Cardiac septum (tissue), 1 donor: ENCODE results near the gene ALG8. TPM values are rescaled to one million over a fixed set of nuclear protein-coding genes. Genes with fewer than 3 reads are reported as not detected.
"Not testable (repeated sequence)": the region's sequence is repeated elsewhere in the genome, so short reads cannot be mapped to it uniquely, and the experiment has no call there.

ENCODE experiments used
- DNase-seq: peaks from one replicate; pipeline ENCODE4 v3.0.0-alpha.2; 2020; ENCODE audit warnings: low spot score
- intact Hi-C: fragments of 100-400 bp; cut with DNase I; formaldehyde crosslinking; loops from one replicate; pipeline ENCODE4 v1.14.0; 2022
- long read RNA-seq: library from polyadenylated mRNA; unstranded; transcript quantifications from one replicate; pipeline ENCODE4 v2.0.0, GENCODE V29; 2021
- total RNA-seq: library from RNA; stranded (reverse); fragmentation: NEBNext Ultra II Directional; extraction: Animal tissue kit (Norgen Biotek cat#: 25700); gene quantifications from one replicate; pipeline ENCODE4 v1.2.1, GENCODE V29; 2021
- donor health status: DM: no; HTN: no; CAD: no.

ALG8 gene
- 15.4 TPM for total RNA-seq
- long read RNA-seq, transcript ALG8-201 (13 exons, 1,675 nt) = major isoform, 8 of 14 reads
- long read RNA-seq, partial matches to known transcripts = 1 of 14 reads
- long read RNA-seq, other reads (novel, unspliced or antisense) = 4 of 14 reads

DNA sequence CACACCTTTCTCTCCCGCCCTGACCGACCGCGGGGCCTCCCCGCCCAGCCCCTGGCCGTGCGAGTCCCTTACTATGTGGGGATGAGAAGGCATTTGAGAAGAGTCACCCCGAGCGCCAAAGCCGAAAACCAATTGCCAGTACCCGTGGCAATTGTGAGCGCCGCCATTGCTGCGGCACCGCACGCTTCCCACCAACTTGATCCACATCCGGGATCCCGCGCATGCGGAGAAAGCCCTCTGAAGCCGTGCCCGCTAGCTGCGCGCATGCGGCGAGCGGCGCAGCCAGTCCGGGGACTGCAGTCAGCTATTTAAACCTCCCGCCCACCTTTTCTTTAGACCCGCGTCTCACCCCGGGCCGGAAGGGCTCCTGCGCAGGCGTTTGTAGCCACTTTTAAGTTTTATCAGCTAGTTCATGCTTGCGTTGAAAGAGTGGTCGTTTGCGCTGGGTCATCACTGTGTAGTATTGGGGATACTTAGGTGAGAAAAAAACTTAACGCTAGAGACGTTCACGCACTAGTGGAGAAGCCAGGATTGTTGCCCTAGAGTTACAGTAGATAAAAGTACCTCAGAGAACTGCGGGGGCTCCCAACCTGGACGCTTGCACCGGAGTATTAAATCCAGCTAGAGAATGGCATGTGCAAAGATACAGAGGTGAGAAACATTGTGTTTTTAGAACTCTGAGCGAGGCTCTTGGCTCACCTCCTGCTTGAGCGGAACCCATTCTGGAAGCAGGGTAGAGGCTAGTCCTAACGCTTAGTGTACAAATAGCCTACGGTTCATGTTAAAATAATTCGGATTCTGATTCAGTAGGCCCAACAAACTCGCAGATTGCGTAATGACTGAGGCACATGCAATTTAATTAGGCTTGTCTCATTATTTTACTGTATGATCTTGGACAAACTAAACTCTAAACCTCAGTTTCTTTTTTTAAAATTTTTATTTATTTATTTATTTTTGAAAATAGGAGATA is at the start of gene ALG8:
ALG8 (minus strand) TSS at position 205 of the 970 bp plus-strand sequence; CDS start at position 167, 38 bp downstream.
- intact Hi-C loops = loop anchor here (5.0 kb wide), 3 partner anchors 48 to 278 kb away; partner anchors contain the start of genes GAB2, KCTD21 and USP35

DNA sequence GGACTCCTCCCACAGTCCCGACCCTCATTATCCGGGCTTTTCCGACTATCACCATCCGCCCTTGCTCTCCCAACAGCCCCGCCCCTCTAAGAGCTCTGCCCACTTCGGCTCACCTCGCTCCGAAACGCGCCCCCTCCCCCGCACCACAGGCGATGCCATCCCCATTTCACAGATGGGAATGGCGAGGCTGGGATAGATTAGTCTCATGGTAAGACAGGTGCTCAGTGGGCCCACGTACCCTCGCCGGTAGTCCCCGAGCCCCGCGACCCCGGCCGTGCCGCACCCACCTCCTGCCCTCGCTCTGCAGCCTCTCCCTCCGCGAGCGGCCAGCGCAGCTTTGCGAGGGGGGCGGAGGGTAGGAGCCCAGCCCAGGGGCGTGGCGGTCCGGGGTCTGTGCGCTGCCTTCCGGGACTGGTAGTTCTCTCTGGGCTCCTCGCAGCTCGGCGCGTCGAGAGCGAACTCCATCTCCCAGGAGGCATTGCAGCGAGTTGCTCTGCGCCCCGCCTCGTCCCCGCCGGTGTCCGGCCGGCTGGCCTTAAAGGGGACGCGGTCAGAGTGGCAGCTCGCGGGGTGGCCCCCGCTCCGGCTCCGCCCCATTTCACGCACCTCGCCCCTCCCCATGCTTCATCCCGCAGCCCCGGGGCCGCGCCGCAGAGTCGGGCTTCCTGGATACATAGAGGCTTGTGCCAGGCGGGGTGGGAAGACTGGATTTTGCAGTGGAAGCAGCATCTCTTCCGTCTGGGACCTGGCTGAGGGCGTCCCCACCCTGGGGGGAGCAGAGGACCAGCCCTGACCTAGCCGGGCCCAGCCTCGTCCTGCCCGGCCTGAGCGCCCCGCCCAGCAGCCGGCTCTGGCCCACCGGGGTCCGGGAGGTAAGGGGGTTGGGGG is 49.1 kb upstream of the ALG8 start, which contains the start of the genes KCTD21 and USP35:
KCTD21 (minus strand) TSS at position 341 of the 888 bp plus-strand sequence. CDS start 14,072 bp downstream, outside the sequence.
USP35 (plus strand) TSS at position 634 of the 888 bp plus-strand sequence. CDS start 7,327 bp downstream, outside the sequence.
- intact Hi-C loops = loop anchor here (5.0 kb wide), 1 partner anchor 46 kb away; no protein-coding TSS in a partner anchor
- DNase-seq = peak; percentile 100

More for the DNA sequence above, at the start of gene ALG8:
- DNase-seq = peak; percentile 98

- no peak for DNase-seq
- intact Hi-C loops = loop anchor here (5.0 kb wide), 1 partner anchor 45 kb away; no protein-coding TSS in a partner anchor
Measured at GRCh38 chr11:78187366-78188285, 48.2 kb upstream of the ALG8 start.

GRCh38 chr11:78181185-78181584 is 41.8 kb upstream of the ALG8 start:
- intact Hi-C loops = no loop called here
- DNase-seq = no peak

GRCh38 chr11:78180751-78181150 is 41.3 kb upstream of the ALG8 start:
- no peak for DNase-seq
- intact Hi-C loops = no loop called here

- intact Hi-C loops = no loop called here
- DNase-seq = no peak
Measured at GRCh38 chr11:78179459-78180071, 40.1 kb upstream of the ALG8 start.

DNA sequence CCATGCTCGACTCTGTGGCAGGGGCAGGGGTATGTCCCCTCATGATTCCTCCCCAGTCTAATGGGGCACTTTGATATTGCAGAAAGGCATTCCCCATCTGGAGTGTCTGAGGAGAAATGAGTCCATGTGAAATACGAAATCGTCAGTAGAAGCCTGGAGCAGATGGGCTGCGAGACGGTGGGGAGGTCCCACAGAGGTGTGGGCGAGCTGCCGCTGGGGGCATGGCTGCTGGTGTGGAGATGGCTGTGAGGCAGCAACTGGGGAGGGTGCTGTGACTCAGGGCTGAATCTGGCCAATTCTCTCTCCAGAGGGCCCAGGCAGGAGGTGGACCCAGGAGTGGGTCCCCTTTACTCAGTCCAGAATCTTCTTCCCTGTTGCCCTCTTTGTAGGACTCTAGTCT is 37.8 kb upstream of the ALG8 start:
- intact Hi-C loops = no loop called here

DNA sequence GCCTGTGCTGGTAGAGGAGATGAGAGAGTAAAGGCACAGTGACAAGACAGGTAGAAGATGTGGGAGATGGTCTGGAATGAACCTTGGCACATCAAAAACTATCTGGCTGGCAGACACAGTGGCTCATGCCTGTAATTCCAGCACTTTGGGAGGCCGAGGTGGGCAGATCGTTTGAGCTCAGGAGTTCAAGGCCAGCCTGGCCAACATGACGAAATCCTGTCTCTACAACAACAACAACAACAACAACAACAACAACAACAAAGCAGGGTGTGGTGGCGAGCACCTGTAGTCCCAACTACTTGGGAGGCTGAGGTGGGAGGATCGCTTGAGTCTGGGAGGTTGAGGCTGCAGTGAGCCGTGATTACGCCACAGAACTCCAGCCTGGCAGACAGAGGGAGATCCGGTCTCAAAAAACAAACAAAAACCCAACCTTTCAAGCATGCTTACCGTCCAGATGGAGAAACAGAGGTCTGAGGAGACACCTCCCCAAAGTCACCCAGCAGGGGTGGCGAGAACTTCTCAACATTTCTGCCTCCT is 37.2 kb upstream of the ALG8 start:
- DNase-seq = no peak
- intact Hi-C loops = no loop called here

More for the DNA sequence above, 37.8 kb upstream of the ALG8 start:
- DNase-seq = no peak

GRCh38 chr11:78175862-78176261 is 36.4 kb upstream of the ALG8 start:
- DNase-seq, intact Hi-C loops: not testable (repeated sequence)

DNA sequence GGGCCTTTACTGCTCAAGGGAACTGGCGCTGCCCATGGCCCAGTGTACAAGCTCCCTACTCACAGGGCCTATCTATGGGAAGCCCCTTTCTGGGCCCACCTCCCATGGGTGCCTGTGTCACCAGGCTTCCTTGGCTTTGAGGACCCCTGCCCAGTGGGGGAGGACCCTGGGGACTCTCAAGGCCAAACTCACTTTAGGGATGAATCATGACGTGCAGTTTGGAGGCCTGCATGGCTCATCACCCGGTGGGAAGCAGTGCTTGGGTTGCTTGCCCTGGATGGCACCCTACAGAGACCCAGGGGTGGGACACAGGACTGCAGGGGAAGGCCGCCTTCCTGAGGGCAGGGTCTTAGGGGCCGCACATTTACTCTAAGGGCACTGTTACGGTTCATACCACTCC is 32.5 kb upstream of the ALG8 start:
- intact Hi-C loops = no loop called here
- DNase-seq = no peak

DNA sequence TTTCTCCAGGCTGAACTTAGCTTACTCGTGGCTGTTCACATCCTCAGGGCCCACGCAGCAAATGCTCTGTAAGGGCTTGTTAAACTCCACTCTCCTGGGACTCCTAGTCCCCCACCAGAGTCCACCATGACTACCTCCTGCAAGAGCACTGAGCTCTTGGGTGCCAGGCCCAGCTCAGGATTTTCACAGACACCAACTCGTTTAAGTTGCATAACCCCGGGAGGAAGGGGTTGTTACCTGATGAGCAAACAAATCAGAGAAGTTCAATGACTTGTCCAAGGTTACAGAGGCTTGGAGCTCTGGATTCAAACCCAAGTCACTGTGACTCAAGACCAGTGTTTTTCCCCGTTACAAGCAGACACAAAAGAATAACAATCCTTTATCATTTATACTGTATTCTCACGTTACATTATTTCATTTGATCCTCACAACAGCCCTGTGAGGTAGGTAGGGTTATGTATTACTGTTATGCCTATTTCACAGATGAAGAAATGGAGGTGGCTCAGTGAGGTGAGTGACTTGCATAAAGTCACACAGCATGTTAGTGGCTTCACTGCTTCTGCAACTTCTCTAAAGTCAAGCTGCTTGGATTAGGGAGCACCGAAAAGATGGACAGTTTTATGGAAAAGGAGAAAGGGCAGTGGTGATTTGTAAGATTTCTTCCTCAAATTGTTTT is 31.6 kb upstream of the ALG8 start:
- intact Hi-C loops = no loop called here
- no peak for DNase-seq

GRCh38 chr11:78170413-78170812 is 31.0 kb upstream of the ALG8 start:
- intact Hi-C loops = no loop called here
- no peak for DNase-seq

DNA sequence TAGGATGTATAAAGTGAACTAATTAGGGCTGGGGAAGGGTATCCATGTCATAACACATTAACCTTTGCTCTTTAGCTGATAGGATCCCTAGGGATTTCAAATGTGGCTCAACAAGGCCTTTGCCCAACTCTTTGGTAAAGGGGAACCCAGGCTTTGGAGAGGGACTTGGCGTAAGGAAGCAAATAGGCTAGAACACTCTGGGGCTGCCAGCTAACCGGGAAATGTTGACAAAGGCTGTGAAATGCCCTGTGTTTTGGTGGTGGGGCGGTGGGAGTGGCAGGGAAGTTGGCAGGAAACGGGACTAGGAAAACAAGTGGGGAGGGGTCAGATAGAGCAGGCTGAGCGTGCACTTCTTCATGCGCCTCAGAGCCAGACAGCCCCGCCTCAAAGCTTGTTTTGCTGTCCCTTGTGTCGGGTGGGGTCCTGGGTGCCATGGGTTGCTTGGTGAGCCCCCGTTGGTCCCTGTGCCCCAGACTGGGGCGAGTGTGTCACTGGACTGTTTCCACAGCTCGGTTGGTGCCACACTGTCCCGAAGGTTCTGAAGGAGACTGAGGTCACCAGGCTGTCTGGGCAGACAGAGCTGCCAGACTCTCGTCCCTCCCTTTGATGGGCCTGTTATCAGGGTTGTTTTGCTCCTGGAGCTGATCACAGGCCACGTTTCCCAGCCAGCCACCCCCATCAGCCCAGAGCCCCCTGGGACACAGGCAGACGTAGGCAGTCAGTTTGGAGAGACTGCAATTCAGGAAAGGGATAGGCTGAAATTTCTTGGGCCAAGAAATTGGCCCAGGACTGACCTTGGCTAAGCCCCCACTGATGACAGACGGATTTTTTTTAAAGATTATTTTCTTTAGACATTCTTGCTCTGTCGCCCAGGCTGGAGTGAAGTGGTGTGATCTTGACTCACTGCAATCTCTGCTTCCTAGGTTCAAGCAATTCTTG is 29.4 kb upstream of the ALG8 start:
- intact Hi-C loops = loop anchor here (5.0 kb wide), 1 partner anchor 248 kb away; the partner anchor contains the start of gene GAB2
- DNase-seq = peak; percentile 91

GRCh38 chr11:78166855-78167469 is 27.5 kb upstream of the ALG8 start:
- intact Hi-C loops = loop anchor here (5.0 kb wide), 1 partner anchor 250 kb away; the partner anchor contains the start of gene GAB2
- DNase-seq = no peak

- intact Hi-C loops = no loop called here
- DNase-seq = no peak
Measured at GRCh38 chr11:78164471-78164870, 25.0 kb upstream of the ALG8 start.
